GM19324 (cell line): ENCODE data around the gene SPATA3.
"Not testable (repeated sequence)": the region's sequence is repeated elsewhere in the genome, so short reads cannot be mapped to it uniquely, and the experiment has no call there.

ENCODE experiments used
- ATAC-seq: cut with Tn5 transposase; IDR thresholded peaks from one replicate; pipeline ENCODE4 v1.9.1; 2021; ENCODE audit warnings: mild to moderate bottlenecking, moderate library complexity; ENCODE audit not compliant: unreplicated experiment, low FRiP score

SPATA3 gene

DNA sequence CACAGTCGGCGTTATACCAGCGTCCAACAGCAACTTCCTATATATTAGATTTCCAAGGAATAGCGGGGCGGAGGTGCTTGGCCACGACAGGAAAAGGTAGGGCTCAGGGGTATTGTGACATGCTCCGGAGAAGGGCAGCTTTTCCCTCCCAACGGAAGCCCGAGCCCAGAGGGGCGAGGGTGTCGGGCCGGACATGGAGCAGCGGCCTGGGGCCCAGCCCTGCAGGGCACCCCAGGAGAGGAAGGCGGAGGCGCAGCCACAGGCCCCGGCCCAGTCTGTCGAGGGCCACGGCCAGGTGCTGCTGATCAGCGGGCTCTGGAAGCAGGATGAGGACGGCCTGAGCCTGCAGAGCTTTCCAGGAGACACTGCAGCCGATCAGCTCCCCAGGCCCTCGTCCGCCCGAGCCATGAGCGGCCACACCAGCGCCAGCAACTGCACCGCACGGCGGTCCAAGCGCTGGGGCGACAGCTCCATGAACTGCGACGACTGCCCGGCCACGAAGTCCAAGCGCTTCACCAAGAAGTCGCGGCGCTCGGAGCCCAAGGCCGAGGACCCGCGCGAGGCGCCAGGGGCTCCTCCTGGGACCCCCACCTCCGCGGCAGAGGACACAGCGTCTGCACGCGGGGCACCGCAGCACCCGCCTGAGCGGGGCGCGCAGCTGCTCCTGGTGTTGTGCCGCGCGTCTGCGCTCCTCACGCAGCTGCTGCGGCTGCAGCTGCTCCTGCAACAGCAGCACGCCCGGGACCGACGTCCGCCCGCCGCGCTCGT, 5.6 kb upstream of the SPATA3 start:
- ATAC-seq = no peak

DNA sequence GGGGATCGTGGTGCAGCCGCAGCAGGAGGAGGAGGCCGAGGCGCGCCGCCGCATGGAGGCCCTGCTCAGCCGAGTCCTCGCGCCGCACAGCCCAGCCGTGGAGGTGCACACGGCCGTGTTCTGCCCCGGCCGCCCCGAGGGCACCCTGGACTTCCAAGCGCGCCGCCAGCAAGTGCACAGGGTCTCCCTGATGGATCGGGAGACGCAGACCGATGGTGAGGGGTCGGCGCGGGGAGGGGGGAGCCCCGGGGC, 5.1 kb upstream of the SPATA3 start:
- no peak for ATAC-seq

DNA sequence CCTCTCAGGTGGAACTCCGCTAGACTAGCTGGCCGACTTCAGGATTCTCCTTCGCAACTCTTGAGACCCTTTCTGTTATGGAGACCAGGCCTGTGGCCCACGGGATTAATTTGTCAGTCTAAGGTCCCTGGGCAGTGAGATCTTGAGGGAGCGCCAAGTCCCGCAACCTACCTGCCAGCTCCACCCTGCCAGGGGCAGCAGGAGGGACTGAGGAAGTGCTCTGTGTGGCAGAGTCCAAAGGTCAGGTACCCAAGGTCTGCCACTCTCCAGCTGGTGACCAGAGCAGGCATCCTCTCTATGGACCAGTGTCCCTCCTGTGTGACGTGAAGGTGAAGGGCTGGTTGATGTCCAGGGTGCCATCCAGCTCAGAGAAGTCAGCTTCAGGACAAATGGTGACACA, 4.3 kb upstream of the SPATA3 start:
- ATAC-seq = no peak

DNA sequence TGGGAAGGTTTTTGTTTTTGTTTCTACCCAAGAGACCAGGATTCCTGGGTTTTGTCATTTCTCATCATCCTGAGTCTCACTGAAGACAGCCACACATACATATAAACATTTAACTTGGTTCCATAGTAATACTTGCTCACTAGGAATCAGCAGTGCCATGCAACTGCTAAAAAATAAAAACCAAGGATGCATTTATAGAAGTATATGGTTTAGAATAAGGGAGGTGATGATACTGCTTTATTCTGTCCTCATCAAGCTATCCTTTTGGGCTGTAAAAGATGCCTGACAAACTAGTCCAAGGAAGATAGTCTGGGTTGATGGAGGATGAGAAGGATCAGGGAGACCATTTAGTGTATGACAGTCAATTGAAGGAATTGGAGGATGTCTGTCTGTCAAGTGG, 740 bp downstream of the SPATA3 start:
- no peak for ATAC-seq

DNA sequence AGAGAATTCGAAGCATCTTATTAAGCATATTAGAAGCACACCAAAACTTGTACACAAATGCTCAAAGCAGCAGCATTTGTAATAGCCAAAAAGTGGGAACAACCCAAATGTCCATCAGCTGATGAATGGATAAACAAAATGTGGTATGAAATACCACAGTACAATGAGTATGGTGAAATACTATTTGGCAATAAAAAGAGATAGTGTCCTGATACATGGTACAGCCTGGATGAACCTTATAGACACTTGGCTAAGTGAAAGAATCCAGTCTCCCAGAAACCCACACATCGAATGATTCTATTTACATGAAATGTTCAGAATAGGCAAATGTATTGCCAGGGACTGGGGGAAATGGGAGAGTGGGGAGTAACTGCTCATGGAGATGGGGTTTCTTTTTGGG, 3.0 kb downstream of the SPATA3 start:
- ATAC-seq = no peak

DNA sequence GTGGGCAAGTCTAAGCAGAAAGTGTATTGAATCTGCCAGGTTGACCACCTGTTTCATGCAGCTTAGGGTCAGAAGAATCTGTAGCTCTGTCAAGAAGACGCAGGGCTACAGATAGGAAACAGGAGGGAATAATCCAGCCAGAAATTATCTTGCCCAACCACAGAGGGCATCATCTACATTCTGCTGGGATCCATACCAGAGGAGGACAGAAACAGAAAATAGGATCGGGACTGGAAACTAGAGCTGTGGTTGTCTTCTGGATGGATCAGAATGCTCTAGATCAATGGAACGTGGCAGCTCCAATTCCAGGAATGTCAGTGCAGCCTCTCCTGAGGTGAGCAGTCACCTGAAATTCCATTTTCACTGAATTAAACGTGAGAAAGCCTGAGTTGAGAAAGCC, 3.6 kb downstream of the SPATA3 start:
- ATAC-seq = no peak

DNA sequence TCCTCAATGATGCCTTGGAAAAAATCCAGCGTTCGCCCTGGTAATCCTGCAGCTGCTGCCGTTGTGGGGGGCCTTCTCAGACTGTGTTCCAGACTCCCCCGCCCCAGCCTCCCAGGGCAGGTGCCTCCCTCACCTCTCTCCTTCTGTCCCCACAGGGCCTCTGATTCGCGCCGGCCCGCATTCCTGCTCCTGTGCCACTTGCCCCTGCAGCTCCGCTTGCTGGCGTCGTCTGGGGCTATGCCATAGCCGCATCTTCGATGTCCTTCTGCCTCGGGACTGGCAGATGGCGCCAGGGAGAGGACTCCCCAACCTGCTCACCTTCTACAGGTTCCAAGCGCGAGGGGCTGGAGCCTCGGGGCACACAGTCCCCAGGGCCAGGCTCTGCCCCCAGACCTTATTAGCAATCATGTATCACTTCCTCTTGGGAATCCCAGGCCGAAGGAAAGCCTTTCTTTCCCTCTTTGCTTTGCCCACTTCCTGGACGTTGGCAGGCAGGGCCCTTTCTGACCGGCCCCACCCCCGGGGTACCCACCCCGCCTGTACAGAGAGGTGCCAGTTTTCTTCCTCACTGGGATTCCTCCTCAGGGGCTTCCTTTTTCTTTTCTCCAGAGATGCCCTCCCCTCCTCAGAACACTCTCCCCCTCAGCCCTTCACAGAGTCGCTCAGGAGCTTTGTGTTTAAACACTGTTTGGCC, 4.4 kb downstream of the SPATA3 start:
- ATAC-seq = no peak

DNA sequence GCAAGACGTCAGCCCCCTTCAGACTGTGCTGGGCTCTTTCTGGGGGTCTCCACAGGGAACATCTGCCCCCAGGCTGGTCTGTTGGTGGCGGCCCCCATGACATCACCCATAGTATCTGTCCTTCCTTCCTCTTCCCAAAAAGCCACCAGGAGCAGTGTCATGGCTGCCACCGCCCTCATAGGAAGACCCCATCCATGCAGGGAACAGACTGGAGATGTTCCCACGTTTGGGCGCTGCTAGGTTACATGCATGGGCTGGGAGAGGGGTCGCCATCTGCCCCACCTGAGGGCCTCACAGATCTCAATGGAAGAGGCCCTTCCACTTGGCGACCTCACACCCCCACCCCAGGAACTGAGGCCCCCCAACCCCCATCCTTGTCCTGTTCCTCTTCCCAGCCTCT, 5.1 kb downstream of the SPATA3 start:
- no peak for ATAC-seq

DNA sequence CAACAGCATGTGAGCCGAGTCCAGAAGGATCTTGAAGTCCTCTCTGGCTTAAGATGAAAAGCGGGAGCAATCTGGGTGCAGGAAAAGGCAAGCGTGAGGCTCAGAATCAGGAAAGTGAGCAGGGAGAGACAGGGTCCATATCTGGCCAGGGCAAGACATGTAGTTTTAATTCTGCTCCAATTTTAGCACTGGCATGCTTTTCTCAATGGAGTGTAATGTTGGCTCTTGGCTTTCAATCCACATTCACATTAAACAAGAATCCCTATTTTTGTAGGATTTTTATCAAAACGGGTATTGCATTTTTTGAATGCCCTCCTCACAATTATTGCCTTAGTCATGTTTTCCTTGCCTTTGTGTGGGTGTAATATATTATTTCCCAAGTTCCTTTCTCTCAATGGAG, 6.0 kb downstream of the SPATA3 start:
- ATAC-seq = no peak

DNA sequence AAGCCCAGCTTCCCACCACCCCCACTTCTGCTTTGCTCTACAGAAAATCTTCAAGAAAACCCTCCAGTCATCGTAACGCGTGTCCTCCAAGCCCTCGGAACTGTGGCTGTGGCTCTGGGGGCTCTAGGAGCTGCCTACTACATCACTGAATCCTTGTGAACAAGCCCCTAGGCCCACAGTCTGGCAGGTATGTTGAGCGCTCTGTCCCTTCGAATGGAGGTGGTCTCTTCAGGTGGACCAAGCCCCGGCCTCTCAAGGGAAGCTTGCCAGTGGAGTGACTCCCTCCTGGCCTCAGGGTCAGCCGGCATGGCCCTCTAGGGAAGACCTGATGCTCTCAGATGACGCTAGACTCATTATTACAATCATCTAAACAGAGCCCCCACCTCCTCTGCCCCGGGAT, 6.7 kb downstream of the SPATA3 start:
- no peak for ATAC-seq

DNA sequence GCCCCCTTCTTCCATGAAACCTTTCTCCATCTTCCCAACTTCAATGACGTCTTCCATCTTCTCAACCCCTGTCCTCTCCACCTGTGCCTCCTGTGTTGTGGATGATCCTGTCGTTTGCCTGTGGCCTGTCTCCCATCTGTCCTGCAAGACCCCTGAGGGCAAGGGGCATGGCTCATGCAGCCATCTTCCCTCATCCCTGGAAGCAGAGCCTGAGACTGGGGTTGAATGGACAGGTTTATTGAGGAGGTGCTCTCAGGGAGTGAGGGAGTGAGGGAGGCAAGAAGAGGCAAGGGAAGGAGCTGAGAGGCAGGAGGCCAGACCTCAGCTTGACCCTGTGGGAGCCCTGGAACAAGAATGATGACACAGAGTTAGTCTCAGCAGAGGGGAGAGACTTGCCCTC, 7.3 kb downstream of the SPATA3 start:
- no peak for ATAC-seq

DNA sequence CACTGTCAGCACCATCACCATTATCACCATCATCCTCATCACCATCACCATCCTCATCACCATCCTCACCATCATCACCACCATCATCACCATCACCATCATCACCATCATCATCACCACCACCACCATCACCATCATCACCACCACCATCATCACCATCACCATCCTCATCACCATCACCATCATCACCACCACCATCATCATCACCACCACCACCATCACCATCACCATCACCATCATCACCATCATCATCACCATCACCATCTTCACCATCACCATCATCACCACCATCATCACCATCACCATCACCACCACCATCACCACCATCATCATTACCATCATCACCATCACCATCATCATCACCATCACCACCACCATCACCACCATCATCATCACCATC, 9.0 kb downstream of the SPATA3 start:
- not testable (repeated sequence) for ATAC-seq

DNA sequence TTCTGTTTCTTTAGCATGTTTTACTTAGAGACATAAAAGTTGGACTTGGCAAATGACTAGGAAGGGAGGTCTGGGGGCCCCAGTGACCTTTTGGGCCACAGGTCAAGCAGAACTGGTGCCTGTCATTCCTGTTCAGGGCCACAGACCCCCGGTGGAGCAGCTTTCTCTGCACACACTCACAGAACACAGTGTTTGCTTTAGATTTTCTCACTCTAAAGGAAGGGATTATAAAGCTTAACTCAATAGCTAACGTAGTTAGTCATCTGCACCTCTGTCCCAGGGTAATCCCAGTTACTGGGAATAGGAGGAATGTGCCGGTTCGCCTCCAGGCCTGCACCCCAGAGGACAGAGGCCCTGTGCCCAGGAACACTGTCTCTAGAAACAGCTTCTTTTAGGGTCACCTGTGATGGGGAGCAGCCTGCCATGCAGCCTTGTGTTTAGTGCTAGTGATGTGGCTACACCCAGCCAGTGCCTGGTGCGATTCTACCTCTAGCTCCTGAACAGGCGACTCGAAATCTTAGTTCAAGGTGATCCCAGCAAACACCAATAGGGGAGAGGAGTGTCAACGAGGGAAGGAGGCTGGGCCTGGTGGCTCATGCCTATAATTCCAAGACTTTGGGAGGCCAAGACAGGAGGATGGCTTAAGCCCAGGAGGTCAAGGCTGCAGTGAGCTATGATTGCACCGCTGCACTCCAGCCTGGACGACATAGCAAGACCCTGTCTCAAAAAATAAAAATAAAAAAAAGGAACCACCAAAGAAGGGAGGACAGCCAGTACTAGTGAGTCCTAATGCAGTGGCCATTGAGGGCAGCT, 11.6 kb downstream of the SPATA3 start:
- ATAC-seq = no peak

DNA sequence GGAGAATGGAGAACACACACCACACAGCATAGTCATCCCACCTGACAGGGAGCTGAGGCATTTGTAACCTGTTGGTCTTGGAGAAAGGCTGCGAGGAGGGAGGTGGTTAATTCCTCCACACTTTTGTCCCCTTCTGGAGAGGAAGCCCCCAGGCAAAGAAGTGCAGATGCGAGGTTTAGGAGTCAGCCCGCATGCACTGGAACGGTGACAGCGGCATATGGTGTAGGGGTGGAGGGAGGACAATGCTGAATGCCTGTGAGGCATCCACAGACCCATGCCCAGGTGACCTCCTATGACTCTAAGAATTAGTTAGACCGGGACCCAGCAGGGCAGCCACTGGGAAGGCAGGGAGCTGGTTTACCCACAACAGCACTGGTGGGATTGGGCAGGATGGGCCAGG, 12.2 kb downstream of the SPATA3 start:
- no peak for ATAC-seq

DNA sequence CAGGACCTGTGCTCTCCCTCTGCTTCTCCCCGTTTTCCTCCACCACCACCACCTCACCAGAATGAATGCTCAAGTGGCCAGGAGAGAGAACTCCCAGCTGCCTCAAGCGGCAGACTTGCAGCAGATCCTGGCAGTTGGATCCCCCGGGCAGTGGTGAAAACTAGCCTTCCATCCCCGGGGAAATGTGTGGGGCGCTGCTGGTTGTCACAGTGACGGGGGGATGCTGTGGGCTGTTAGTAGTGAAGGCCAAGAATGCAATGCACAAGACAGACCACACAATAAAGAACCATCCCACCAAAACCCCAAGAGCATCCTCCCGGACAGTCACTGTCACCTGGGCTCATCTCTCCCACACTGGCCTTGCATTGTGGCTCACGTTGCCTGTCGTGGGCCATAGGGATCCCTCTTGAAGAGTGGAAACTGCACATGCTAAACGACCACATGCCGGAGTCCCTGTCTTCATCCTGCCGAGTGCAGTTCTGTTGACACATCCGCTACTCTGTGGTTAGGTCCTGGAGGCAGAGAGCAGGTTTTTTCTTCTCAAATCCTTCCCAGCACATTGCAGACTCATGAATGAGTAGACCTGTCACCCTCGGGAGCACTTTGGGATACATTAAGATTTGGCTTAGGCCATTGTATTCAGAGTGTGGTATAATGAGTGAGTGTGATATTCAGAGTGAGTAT, 13.5 kb downstream of the SPATA3 start:
- ATAC-seq = no peak

DNA sequence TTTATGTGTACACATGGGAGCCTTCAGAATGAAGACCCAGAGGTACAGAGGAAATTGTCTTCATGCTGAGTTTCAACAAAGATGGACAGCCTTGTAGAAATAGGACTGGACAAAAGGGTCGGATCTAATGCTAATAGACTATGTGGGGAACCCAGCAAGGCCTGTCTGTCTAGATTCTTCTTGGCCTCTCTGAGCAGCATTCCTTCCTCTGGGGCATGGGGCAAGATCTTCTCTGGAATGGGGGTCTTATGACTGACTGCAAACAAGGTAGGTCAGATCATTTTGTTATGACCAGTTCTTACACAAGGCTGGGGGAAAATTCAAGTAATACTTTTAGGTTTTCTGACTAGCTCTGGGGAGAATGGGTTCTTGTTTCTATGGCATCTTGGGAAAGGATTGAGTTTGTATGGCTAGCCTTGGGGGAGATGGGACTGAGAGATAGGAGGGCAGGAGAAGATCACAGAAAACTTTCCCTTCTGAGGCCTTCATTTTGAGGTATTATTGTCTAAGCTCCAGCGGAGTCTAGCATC, 14.3 kb downstream of the SPATA3 start:
- no peak for ATAC-seq

DNA sequence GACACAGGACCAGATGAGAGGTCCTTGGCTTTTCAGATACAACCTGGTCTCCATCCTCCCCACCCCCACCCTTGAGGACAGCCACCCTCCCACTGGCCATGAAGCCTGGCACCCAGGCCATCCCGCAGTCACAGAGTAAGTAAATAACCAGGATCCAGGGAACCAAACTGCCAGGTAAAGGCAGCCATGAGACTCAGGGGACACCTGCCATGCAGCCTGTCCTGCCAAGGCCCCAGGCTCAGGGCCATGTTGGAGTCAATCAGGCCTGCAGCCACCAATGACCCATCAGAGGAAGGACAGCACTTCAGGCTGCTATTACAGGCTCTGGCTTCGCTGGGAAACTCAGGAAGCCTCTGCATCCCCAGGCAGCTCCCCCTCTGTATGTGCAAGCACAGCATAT, 15.6 kb downstream of the SPATA3 start:
- ATAC-seq = no peak

DNA sequence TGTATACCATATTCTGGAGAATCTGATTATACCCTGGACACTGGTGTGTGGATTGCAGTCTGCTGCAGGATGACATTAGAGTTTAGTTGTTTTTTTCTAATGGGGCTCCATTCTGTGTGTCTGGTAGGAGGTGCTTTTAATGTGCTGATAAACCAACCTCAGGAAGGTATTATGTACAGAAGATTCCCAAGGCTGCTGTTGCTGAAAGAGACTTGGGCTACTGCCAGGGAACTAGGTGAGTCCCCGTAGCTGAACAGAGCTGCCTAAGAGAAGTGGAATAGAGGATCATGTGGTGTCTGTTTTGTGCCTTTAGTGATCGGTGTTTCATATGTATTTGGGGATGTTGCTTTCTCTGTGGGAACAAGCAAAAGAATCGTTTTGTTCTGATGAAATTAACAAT, 16.5 kb downstream of the SPATA3 start:
- no peak for ATAC-seq

DNA sequence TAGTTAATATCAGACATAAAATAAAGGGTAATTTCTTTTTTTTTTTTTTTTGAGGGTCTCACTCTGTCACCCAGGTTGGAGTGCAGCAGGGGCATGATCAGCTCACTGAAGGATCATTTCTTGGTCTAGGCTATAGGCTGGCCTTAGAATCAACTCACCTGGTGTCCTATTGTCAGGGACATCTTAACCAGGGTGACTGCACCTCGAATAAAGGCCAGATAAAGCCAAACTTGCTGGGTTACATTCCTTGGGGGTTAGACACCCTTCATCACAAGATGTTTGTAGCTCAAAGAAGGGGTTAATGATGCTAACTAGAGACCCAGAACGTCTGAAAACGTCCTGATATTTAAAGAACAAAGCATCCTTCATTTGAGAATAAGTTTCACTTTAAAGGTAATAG, 17.9 kb downstream of the SPATA3 start:
- no peak for ATAC-seq

DNA sequence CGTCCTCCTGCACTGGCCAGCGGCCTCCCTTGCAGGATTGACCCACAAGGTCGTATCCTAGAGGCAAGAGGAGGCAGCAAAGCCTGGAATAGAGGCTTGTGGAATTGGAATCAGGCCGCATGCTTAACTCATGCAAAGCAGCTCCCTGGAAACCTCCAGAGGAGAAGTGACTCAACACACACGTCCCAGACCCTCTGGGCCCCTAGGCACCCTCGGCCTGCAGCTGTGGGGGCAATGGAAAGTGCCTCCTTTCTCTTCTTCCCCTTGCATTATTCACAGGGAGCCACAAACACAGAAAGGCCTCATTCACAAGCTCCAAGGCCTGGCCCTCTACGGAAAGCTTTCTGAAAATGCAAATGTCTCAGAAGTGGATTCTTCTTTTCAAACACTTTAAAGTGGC, 19.6 kb downstream of the SPATA3 start:
- no peak for ATAC-seq

DNA sequence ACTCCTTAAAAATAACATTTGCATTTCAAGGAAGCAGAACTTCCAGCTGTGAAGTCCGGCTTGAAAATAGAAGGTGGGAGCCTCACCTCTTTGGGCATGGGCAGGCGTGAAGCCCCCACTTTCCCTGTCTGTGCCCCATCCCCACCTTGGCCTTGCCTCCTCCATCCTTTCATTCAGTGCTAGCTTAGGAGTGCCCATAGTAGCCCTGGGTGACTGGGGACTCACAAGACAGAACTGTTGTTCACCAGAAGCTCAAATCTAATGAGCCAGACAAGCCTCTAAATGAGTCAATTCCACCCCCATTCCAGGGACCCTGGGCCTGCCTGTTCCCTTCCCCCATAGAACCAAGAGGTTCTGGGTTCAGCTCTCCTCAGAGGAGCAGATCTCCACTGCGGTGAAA, 20.0 kb downstream of the SPATA3 start:
- no peak for ATAC-seq
